CD4-positive, CD25-positive, alpha-beta regulatory T cell (primary cell): ENCODE data around the gene CDCA7. TPM values are rescaled to one million over a fixed set of nuclear protein-coding genes. Genes with fewer than 3 reads are reported as not detected.

Experiments
- ATAC-seq, 2 donors: fragments of 150-1000 bp; cut with Tn5 transposase; one replicate each; pipeline ENCODE4 v1.10.0; 2021; ENCODE audit warnings: low read depth in 2 of 2, moderate number of reproducible peaks in 2 of 2, moderate library complexity in 1 of 2
- DNase-seq, 3 donors: peaks; one replicate each; pipeline versions ENCODE4 v3.0.0 to v3.0.0-alpha.2; 2012 to 2022; ENCODE audit warnings: mixed read lengths in 1 of 3
- H3K27ac ChIP-seq: one replicate; pipeline ENCODE4 v1.7.0; 2013; ENCODE audit warnings: mild to moderate bottlenecking, low read length; ENCODE audit not compliant: insufficient read depth, poor library complexity, severe bottlenecking
- H3K27me3 ChIP-seq: one replicate; pipeline ENCODE4 v1.7.0; 2013; ENCODE audit warnings: low read length; ENCODE audit not compliant: control insufficient read depth, insufficient read depth
- H3K36me3 ChIP-seq: one replicate; pipeline ENCODE4 v1.7.0; 2013; ENCODE audit warnings: mild to moderate bottlenecking, low read length, moderate library complexity; ENCODE audit not compliant: control insufficient read depth, insufficient read depth
- H3K4me1 ChIP-seq: 2 replicates; pipeline ENCODE4 v1.7.0; 2013; ENCODE audit warnings: mild to moderate bottlenecking, low read length; ENCODE audit not compliant: insufficient read depth, control insufficient read depth, poor library complexity, severe bottlenecking
- H3K4me3 ChIP-seq: one replicate; pipeline ENCODE4 v1.7.0; 2013; ENCODE audit warnings: low read depth, mild to moderate bottlenecking, low read length, moderate library complexity
- H3K9me3 ChIP-seq, 2 experiments: 1 replicate in 1 of 2; 2 replicates in 1 of 2; pipeline ENCODE4 v1.7.0; 2013; ENCODE audit warnings: low read length in 2 of 2, mild to moderate bottlenecking in 1 of 2, moderate library complexity in 1 of 2; ENCODE audit not compliant: control insufficient read depth in 2 of 2
- H3K27ac Mint-ChIP-seq, 3 donors: one replicate each; pipeline ENCODE4 v1.8.0; 2020 to 2022; ENCODE audit warnings: mild to moderate bottlenecking in 3 of 3, mixed read lengths in 3 of 3, moderate library complexity in 2 of 3
- H3K27me3 Mint-ChIP-seq: one replicate; pipeline ENCODE4 v1.8.0; 2022; ENCODE audit warnings: mild to moderate bottlenecking, mixed read lengths
- H3K36me3 Mint-ChIP-seq: one replicate; pipeline ENCODE4 v1.8.0; 2020; ENCODE audit warnings: mixed read lengths
- H3K4me1 Mint-ChIP-seq, 4 donors: one replicate each; pipeline ENCODE4 v1.8.0; 2020 to 2022; ENCODE audit warnings: mixed read lengths in 4 of 4, mild to moderate bottlenecking in 1 of 4
- H3K4me3 Mint-ChIP-seq, 4 donors: one replicate each; pipeline ENCODE4 v1.8.0; 2020 to 2022; ENCODE audit warnings: mild to moderate bottlenecking in 4 of 4, mixed read lengths in 4 of 4, moderate library complexity in 3 of 4
- H3K9me3 Mint-ChIP-seq, 7 donors: one replicate each; pipeline ENCODE4 v1.8.0; 2020 to 2022; ENCODE audit warnings: mixed read lengths in 7 of 7, mild to moderate bottlenecking in 3 of 7, moderate library complexity in 2 of 7
- polyA plus RNA-seq, 4 donors: library from polyadenylated mRNA; unstranded; fragments of 300-500 nt; fragmentation: Illumina TruSeq; gene quantifications; one replicate each; pipeline ENCODE4 v1.2.3, GENCODE V29; 2021
- total RNA-seq: library from RNA; stranded (reverse); gene quantifications from one replicate; pipeline ENCODE4 v1.2.3, GENCODE V29; 2022

The CDCA7 gene
- total and polyA plus RNA-seq, 5 donors from 2014 or later, result 7.2 to 20.0 (median 12.9) TPM

DNA sequence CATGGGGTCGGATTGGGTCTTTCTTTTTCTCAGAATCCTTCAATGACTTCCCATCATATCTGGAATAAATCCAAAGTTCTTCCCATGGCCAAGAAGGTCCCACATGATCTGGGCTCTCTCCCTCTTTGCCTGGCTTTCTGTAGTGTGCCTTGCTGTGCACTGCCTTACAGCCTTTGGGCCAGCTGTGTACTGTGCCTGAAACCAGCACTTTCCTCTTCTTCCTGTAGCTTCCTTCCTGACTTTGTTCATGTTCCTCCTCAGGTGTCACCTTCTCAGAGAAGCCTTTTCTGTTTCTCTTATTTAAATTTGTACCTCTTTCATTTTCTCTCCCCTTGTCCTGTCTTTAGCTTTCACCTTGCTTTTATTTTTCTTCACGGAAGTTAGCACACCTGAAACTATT, 4.3 kb upstream of the CDCA7 start:
- Mint-ChIP-seq H3K9me3 (peaks cover 0 to 13% (median 6%) of the 10 kb centered on the region in 7 donors), H3K27ac (no peak overlapping the region), H3K4me3 (no peak overlapping the region), H3K4me1 (peaks cover 0 to 13% (median 7%) of the 10 kb centered on the region in 4 donors), H3K27me3 (peaks cover 18% of the 10 kb centered on the region), H3K36me3 (peaks cover 4% of the 10 kb centered on the region)
- Histone ChIP-seq H3K27me3 (peaks cover 5% of the 10 kb centered on the region), H3K9me3 (peaks cover 11 to 18% of the 10 kb centered on the region in 2 experiments), H3K4me1 (peaks cover 5% of the 10 kb centered on the region), H3K36me3 (no peaks in the 10 kb centered on the region), H3K27ac (no peak overlapping the region), H3K4me3 (no peak overlapping the region)
- ATAC-seq (no peak), DNase-seq (no peak)

DNA sequence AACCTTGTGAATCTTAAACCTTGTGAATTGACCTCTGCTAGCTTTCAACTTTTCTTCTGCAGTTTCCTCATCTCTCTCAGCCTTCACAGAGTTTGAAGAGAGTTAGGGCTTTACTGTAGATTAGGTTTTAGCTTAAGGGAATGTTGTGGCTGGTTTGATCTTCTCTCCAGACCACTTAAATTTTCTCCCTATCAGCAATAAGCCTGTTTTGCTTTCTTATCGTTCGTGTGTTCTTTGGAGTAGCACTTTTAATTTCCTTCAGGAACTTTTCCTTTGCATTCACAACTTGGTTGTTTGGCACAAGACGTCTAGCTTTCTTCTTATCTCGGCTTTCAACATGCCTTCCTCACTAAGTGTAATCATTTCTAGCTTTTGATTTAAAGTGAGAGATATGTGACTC, 2.8 kb upstream of the CDCA7 start:
- DNase-seq (no peak), ATAC-seq (no peak)
- Histone ChIP-seq H3K27ac (no peak overlapping the region), H3K4me3 (no peak overlapping the region), H3K36me3 (no peaks in the 10 kb centered on the region), H3K4me1 (peaks cover 12% of the 10 kb centered on the region), H3K27me3 (peaks cover 5% of the 10 kb centered on the region), H3K9me3 (peaks cover 2 to 5% of the 10 kb centered on the region in 2 experiments)
- Mint-ChIP-seq H3K4me3 (peak overlapping the region in 1 of 4 donors; percentile 26), H3K27me3 (peaks cover 18% of the 10 kb centered on the region), H3K36me3 (no peaks in the 10 kb centered on the region), H3K4me1 (peaks cover 6 to 26% (median 17%) of the 10 kb centered on the region in 4 donors), H3K9me3 (peaks cover 0 to 7% (median 1%) of the 10 kb centered on the region in 7 donors), H3K27ac (no peak overlapping the region)

DNA sequence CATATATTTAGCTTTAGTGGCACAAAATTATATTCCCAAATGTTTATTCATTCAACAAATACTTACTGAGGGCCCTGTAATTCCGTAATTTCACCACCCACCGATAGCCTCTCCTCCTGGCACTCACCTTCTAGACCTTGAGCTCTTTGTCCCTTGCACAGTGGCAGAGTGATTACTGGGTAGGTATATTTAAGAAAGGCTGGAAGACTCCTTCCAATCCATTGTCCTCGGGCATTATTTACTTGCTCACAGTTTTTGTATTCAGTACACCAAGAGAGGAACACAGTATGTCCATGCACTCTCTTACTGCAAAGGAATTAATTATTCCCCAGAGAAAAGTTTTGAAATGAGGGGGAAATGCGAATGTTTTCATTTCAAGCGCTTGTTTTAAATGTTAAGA, 1.1 kb upstream of the CDCA7 start:
- ATAC-seq (no peak), DNase-seq (no peak)
- H3K36me3 Mint-ChIP-seq, result no peaks in the 10 kb centered on the region
- Histone ChIP-seq H3K4me3 (peak overlapping the region; percentile 75), H3K27me3 (peaks cover 5% of the 10 kb centered on the region), H3K36me3 (no peaks in the 10 kb centered on the region), H3K4me1 (peaks cover 12% of the 10 kb centered on the region), H3K27ac (no peak overlapping the region), H3K9me3 (no peaks in the 10 kb centered on the region)
- H3K27ac Mint-ChIP-seq, result peak overlapping the region in 2 of 3 donors; percentile 34 to 75
- peaks cover 0 to 7% (median 0%) of the 10 kb centered on the region in 7 donors for H3K9me3 Mint-ChIP-seq
- peaks cover 18% of the 10 kb centered on the region for H3K27me3 Mint-ChIP-seq
- peaks cover 10 to 32% (median 23%) of the 10 kb centered on the region in 4 donors for H3K4me1 Mint-ChIP-seq
- peak overlapping the region in 3 of 4 donors; percentile 90 to 94 (median 90) for H3K4me3 Mint-ChIP-seq

DNA sequence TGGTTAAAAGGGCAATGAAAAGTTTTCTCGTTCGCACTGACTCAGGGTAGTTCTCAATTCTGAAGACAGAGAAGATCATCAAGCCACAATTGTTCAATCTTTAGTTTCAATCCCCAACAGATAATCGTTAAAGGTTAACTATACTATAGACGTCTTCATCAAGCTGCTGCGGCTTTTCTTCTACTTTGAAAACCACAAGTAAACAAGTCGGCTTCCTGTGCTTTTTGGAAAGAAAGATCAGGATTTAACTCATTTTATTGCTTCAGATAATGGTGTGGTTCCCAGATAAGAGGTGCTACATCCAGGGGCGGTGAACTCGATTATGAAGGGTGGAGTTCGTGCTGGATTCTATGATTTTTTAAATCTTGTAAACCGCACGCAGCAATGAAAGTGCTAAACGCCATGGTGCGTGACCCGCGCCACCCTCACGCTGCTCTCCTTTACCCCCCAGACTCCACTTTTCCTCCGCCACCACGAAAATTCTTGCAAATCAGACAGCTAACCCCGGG, 545 bp upstream of the CDCA7 start:
- H3K4me3 ChIP-seq, result peak overlapping the region; percentile 75
- ATAC-seq (no peak), DNase-seq (no peak)
- H3K27ac Mint-ChIP-seq, result peak overlapping the region; percentile 62 to 79 (median 75)
- H3K4me1 ChIP-seq, result peaks cover 12% of the 10 kb centered on the region
- H3K36me3 ChIP-seq, result no peaks in the 10 kb centered on the region
- H3K4me1 Mint-ChIP-seq, result peaks cover 15 to 38% (median 27%) of the 10 kb centered on the region in 4 donors
- H3K9me3 Mint-ChIP-seq, result peaks cover 0 to 7% (median 0%) of the 10 kb centered on the region in 7 donors
- peak overlapping the region; percentile 90 to 96 (median 92) for H3K4me3 Mint-ChIP-seq
- H3K36me3 Mint-ChIP-seq, result no peaks in the 10 kb centered on the region
- no peaks in the 10 kb centered on the region for H3K9me3 ChIP-seq
- H3K27me3 Mint-ChIP-seq, result peaks cover 18% of the 10 kb centered on the region
- H3K27ac ChIP-seq, result peak overlapping the region; percentile 35
- H3K27me3 ChIP-seq, result peaks cover 5% of the 10 kb centered on the region

DNA sequence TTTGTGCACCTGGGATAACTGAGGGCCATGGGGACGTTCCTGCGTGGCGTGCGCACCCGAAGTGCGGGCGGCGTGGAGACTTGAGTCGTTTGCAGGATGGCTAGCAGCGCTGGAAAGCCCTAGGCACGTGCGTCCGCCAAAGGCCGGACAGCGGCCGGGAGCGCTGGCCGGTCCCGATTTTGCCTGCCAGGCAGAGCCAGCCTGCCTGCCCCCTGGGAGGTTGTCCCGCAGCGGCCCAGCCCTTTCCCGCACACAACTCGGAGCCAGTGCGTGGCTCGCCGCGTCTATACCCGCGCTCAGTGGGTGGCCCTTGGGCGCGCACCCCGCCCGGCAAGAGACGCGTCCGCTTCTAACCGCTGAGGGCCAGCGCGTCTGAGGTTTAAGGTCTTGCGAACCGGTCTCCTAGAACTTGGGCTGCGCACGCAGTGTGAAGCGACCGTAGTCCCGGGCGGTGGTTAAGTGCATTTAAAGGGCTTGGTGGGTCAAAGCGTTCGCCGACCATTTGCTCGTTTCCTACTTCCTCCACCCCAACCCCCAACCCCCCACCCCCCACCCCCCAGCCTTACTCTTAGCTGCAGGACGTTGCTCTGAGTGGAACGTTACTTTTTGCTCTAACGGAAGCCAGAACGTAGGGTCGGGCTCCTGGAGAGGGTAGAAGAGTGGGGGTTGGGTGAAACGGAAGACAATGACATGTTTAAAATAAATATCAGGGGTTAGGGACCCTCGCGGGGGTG, 627 bp downstream of the CDCA7 start:
- Histone ChIP-seq H3K27me3 (peaks cover 5% of the 10 kb centered on the region), H3K9me3 (no peaks in the 10 kb centered on the region), H3K27ac (peak overlapping the region; percentile 35), H3K36me3 (no peaks in the 10 kb centered on the region), H3K4me3 (peak overlapping the region; percentile 87), H3K4me1 (peaks cover 12% of the 10 kb centered on the region)
- H3K27me3 Mint-ChIP-seq, result peaks cover 13% of the 10 kb centered on the region
- H3K4me3 Mint-ChIP-seq, result peak overlapping the region; percentile 89 to 94 (median 92)
- H3K27ac Mint-ChIP-seq, result peak overlapping the region; percentile 24 to 81 (median 39)
- peaks cover 17 to 42% (median 31%) of the 10 kb centered on the region in 4 donors for H3K4me1 Mint-ChIP-seq
- H3K36me3 Mint-ChIP-seq, result no peaks in the 10 kb centered on the region
- DNase-seq, result peak; percentile 6 to 83 (median 27)
- H3K9me3 Mint-ChIP-seq, result peaks cover 0 to 5% (median 0%) of the 10 kb centered on the region in 7 donors
- ATAC-seq, result peak; percentile 38 to 54

DNA sequence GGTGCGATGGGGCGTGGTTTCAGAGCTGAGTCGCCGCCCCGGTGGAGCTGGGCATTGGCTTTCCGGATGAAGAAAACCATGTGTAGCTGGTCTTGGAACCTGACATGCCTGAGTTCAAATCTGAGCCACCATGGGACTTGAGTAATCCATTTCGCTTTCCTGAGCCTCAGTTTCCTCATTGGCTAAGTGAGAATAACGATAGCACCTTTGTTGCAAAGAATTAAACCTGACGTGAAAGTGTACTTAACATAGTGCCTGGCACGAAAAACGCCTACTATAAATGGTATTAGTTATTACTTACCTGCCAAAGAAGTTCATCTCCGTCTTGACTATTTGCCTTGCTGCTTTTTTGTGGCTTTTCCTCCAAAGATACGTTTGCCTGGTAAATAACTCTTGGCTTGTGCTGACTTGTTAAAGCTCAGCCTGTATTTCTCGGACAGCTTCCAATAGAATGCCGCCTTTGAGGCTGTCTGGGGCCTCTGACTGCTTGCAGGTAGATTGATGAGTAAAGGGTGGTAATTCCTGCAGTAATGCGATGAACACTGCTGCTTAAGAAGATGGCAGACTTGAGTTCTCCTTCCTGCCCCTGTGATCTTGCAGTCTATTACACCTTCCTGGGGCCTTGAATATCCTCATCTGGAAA, 1.3 kb downstream of the CDCA7 start:
- Mint-ChIP-seq H3K27ac (peak overlapping the region; percentile 24 to 81 (median 39)), H3K4me1 (peaks cover 17 to 44% (median 31%) of the 10 kb centered on the region in 4 donors), H3K27me3 (peaks cover 8% of the 10 kb centered on the region), H3K9me3 (peaks cover 0 to 5% (median 0%) of the 10 kb centered on the region in 7 donors), H3K36me3 (no peaks in the 10 kb centered on the region), H3K4me3 (peak overlapping the region; percentile 89 to 94 (median 92))
- Histone ChIP-seq H3K9me3 (no peaks in the 10 kb centered on the region), H3K27ac (no peak overlapping the region), H3K36me3 (no peaks in the 10 kb centered on the region), H3K4me3 (peak overlapping the region; percentile 87), H3K27me3 (peaks cover 5% of the 10 kb centered on the region), H3K4me1 (peaks cover 12% of the 10 kb centered on the region)
- DNase-seq, result peak in 2 of 3 donors; percentile 3 to 32
- ATAC-seq, result peak in 1 of 2 donors; percentile 3

DNA sequence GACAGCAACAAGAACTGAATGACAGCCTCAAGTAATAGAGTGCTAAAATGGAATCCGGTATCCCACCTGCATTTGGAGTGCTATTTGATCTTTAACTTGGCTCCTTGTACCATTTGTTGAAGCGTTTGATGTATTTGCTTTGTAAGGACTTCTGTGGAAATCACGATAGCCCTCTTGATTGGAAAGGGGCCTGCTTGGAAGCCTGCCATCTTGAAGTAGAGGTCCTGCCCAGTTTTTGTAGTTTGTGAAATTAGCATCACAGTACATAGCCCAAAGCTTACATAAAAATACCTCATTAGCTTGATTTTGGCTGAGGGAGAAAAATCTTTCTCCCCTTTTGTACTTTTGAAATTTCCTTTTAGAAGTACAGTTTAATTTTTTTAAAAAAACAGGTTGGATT, 2.7 kb downstream of the CDCA7 start:
- no peaks in the 10 kb centered on the region for H3K36me3 ChIP-seq
- peaks cover 12% of the 10 kb centered on the region for H3K4me1 ChIP-seq
- ATAC-seq (no peak), DNase-seq (no peak)
- H3K36me3 Mint-ChIP-seq, result no peaks in the 10 kb centered on the region
- H3K27me3 Mint-ChIP-seq, result peaks cover 1% of the 10 kb centered on the region
- H3K27ac ChIP-seq, result no peak overlapping the region
- H3K9me3 ChIP-seq, result no peaks in the 10 kb centered on the region
- H3K27ac Mint-ChIP-seq, result no peak overlapping the region
- H3K4me1 Mint-ChIP-seq, result peaks cover 17 to 45% (median 31%) of the 10 kb centered on the region in 4 donors
- peaks cover 0 to 3% (median 0%) of the 10 kb centered on the region in 7 donors for H3K9me3 Mint-ChIP-seq
- peak overlapping the region in 1 of 4 donors; percentile 93 for H3K4me3 Mint-ChIP-seq
- peak overlapping the region; percentile 48 for H3K4me3 ChIP-seq
- H3K27me3 ChIP-seq, result peaks cover 5% of the 10 kb centered on the region
